IMR-90 (cell line): ENCODE data around the gene COL12A1. TPM values are rescaled to one million over a fixed set of nuclear protein-coding genes. Genes with fewer than 3 reads are reported as not detected.

Source experiments
- ATAC-seq: fragments of 200-7000 bp; cut with Tn5 transposase; 2 replicates; pipeline ENCODE4 v1.9.1; 2020; ENCODE audit warnings: low read depth, mild to moderate bottlenecking, moderate library complexity
- BruUV-seq: library from RNA; stranded (reverse); fragments of 400-500 nt; replicated peaks from 2 replicates; lab custom pipeline; 2021; lab: Mats Ljungman, UMichigan
- CTCF ChIA-PET: fragments of 300-600 bp; formaldehyde crosslinking; extraction: SDS; loops from one replicate; lab custom pipeline; 2021; ENCODE audit warnings: antibody characterized with exemption; lab: Yijun Ruan, JAX
- POLR2A ChIA-PET: fragments of 300-600 bp; sonication (Branson Sonifier 250); formaldehyde crosslinking; loops from one replicate; lab custom pipeline; 2022; ENCODE audit warnings: antibody characterized with exemption; ENCODE audit not compliant: unreplicated experiment; lab: Charles Lee
- DNase-seq: peaks from one replicate; pipeline ENCODE4 v3.0.0; 2013
- H2AFZ ChIP-seq: replicated peaks from 2 replicates; pipeline ENCODE3; 2013; ENCODE audit warnings: low read length, mild to moderate bottlenecking; ENCODE audit not compliant: poor library complexity
- H2AK5ac ChIP-seq: 2 replicates; pipeline ENCODE4 v1.6.1; 2013; ENCODE audit warnings: low read depth, low read length, inconsistent platforms
- H2AK9ac ChIP-seq: replicated peaks from 2 replicates; pipeline ENCODE3; 2013; ENCODE audit warnings: mild to moderate bottlenecking, low read depth, low read length, moderate library complexity; ENCODE audit not compliant: poor library complexity
- H2BK120ac ChIP-seq: 2 replicates; pipeline ENCODE4 v1.6.1; 2013; ENCODE audit warnings: low read depth, low read length, inconsistent platforms
- H2BK15ac ChIP-seq: 3 replicates; pipeline ENCODE4 v1.6.1; 2013; ENCODE audit warnings: low read depth, low read length, inconsistent platforms
- H2BK20ac ChIP-seq: 2 replicates; pipeline ENCODE4 v1.6.1; 2013; ENCODE audit warnings: low read depth, mild to moderate bottlenecking, inconsistent platforms, low read length, moderate library complexity
- H2BK5ac ChIP-seq: 2 replicates; pipeline ENCODE4 v1.6.1; 2013; ENCODE audit warnings: mild to moderate bottlenecking, low read depth, low read length, inconsistent platforms; ENCODE audit not compliant: poor library complexity, severe bottlenecking
- H3K14ac ChIP-seq: replicated peaks from 2 replicates; pipeline ENCODE4 v1.6.1; 2013; ENCODE audit warnings: low read depth, low read length, inconsistent platforms
- H3K18ac ChIP-seq: 2 replicates; pipeline ENCODE4 v1.6.1; 2013; ENCODE audit warnings: low read depth, low read length, control low read depth
- H3K23ac ChIP-seq: 2 replicates; pipeline ENCODE4 v1.6.1; 2013; ENCODE audit warnings: low read depth, low read length, inconsistent platforms
- H3K27ac ChIP-seq: 2 replicates; pipeline ENCODE4 v1.5.1; 2013; ENCODE audit warnings: mild to moderate bottlenecking, control low read depth, low read length; ENCODE audit not compliant: insufficient read depth
- H3K27me3 ChIP-seq: 2 replicates; pipeline ENCODE4 v1.6.1; 2013; ENCODE audit warnings: low read length; ENCODE audit not compliant: control insufficient read depth, insufficient read depth
- H3K36me3 ChIP-seq: 2 replicates; pipeline ENCODE4 v1.6.1; 2013; ENCODE audit warnings: low read length, mixed read lengths; ENCODE audit not compliant: control insufficient read depth, insufficient read depth
- H3K4ac ChIP-seq: 2 replicates; pipeline ENCODE4 v1.6.1; 2013; ENCODE audit warnings: low read depth, low read length, inconsistent platforms
- H3K4me1 ChIP-seq: 2 replicates; pipeline ENCODE4 v1.6.1; 2013; ENCODE audit warnings: low read length, mixed read lengths; ENCODE audit not compliant: control insufficient read depth, insufficient read depth
- H3K4me2 ChIP-seq: 2 replicates; pipeline ENCODE4 v1.6.1; 2013; ENCODE audit warnings: low read depth, mild to moderate bottlenecking, control low read depth, low read length, moderate library complexity
- H3K4me3 ChIP-seq: 2 replicates; pipeline ENCODE4 v1.5.1; 2013; ENCODE audit warnings: low read depth, mild to moderate bottlenecking, control low read depth, low read length, moderate library complexity; ENCODE audit not compliant: insufficient read depth
- H3K56ac ChIP-seq: 2 replicates; pipeline ENCODE4 v1.6.1; 2013; ENCODE audit warnings: low read length, inconsistent platforms; ENCODE audit not compliant: insufficient read depth; ENCODE audit errors: extremely low read depth
- H3K79me1 ChIP-seq, 2 experiments: 2 replicates each; pipeline ENCODE4 v1.6.1; 2013; ENCODE audit warnings: low read length in 2 of 2, inconsistent platforms in 1 of 2, low read depth in 1 of 2
- H3K9ac ChIP-seq: 2 replicates; pipeline ENCODE4 v1.6.1; 2013; ENCODE audit warnings: low read depth, low read length, control low read depth
- H3K9me1 ChIP-seq: 2 replicates; pipeline ENCODE4 v1.6.1; 2013; ENCODE audit warnings: low read length, inconsistent platforms; ENCODE audit not compliant: insufficient read depth
- H3K9me3 ChIP-seq: 2 replicates; pipeline ENCODE4 v1.6.1; 2013; ENCODE audit warnings: low read length; ENCODE audit not compliant: control insufficient read depth, insufficient read depth
- H4K20me1 ChIP-seq: 2 replicates; pipeline ENCODE4 v1.6.1; 2013; ENCODE audit warnings: low read length, inconsistent platforms; ENCODE audit not compliant: insufficient read depth
- H4K5ac ChIP-seq: 2 replicates; pipeline ENCODE4 v1.6.1; 2013; ENCODE audit warnings: mild to moderate bottlenecking, low read depth, low read length, control low read depth
- H4K8ac ChIP-seq, 2 experiments: 2 replicates each; pipeline ENCODE4 v1.6.1; 2013; ENCODE audit warnings: low read depth in 2 of 2, low read length in 2 of 2, control low read depth in 1 of 2, inconsistent platforms in 1 of 2
- H4K91ac ChIP-seq: 2 replicates; pipeline ENCODE4 v1.6.1; 2013; ENCODE audit warnings: low read depth, low read length, inconsistent platforms; ENCODE audit not compliant: insufficient read depth
- BHLHE40 ChIP-seq: fragments of 150-350 bp; IDR thresholded peaks from 2 replicates; pipeline ENCODE4 v1.6.1; 2016; ENCODE audit warnings: mild to moderate bottlenecking, low read depth, low read length
- CEBPB ChIP-seq: IDR thresholded peaks from 2 replicates; pipeline ENCODE4 v1.6.1; 2012; ENCODE audit warnings: low read depth, low read length, improper control_type of control experiment
- CHD1 ChIP-seq: IDR thresholded peaks from 2 replicates; pipeline ENCODE4 v1.6.1; 2012; ENCODE audit warnings: low read depth, low read length, improper control_type of control experiment
- FOS ChIP-seq: fragments of 150-350 bp; IDR thresholded peaks from 2 replicates; pipeline ENCODE4 v1.6.1; 2016; ENCODE audit warnings: low read depth, low read length
- MAFK ChIP-seq: IDR thresholded peaks from 2 replicates; pipeline ENCODE4 v1.6.1; 2012; ENCODE audit warnings: low read depth, low read length, improper control_type of control experiment
- MAZ ChIP-seq: IDR thresholded peaks from 2 replicates; pipeline ENCODE4 v1.6.1; 2012; ENCODE audit warnings: low read depth, mild to moderate bottlenecking, low read length, improper control_type of control experiment, moderate library complexity, borderline replicate concordance
- MXI1 ChIP-seq: IDR thresholded peaks from 2 replicates; pipeline ENCODE4 v1.6.1; 2012; ENCODE audit warnings: low read depth, mild to moderate bottlenecking, low read length, moderate library complexity, borderline replicate concordance
- NFE2L2 ChIP-seq: fragments of 150-350 bp; IDR thresholded peaks from 2 replicates; pipeline ENCODE4 v1.6.1; 2016; ENCODE audit warnings: low read depth, mild to moderate bottlenecking, low read length
- POLR2A ChIP-seq: IDR thresholded peaks from 2 replicates; pipeline ENCODE4 v1.6.1; 2012; ENCODE audit warnings: mild to moderate bottlenecking, low read depth, low read length
- RAD21 ChIP-seq: IDR thresholded peaks from 2 replicates; pipeline ENCODE4 v1.6.1; 2012; ENCODE audit warnings: low read length, improper control_type of control experiment
- RFX5 ChIP-seq: IDR thresholded peaks from 2 replicates; pipeline ENCODE4 v1.8.0; 2012; ENCODE audit warnings: low read depth, mild to moderate bottlenecking, low read length, moderate library complexity
- SMC3 ChIP-seq: fragments of 150-350 bp; IDR thresholded peaks from 2 replicates; pipeline ENCODE4 v1.6.1; 2016; ENCODE audit warnings: low read depth, mild to moderate bottlenecking, antibody characterized with exemption, low read length, moderate library complexity
- WGBS, 2 experiments: methylation state at CpG; one replicate each; pipeline versions ENCODE4 v1.1.5 to v1.1.7; 2013; ENCODE audit warnings: missing lambda C conversion rate in 2 of 2; ENCODE audit not compliant: insufficient read length in 1 of 2; ENCODE audit errors: extremely low coverage in 2 of 2; 5-methylcytosine and 5-hydroxymethylcytosine counted together
- dilution Hi-C: fragments of 300-500 bp; cut with HindIII; formaldehyde crosslinking; loops from one replicate; pipeline ENCODE4 v1.14.3; 2018; ENCODE audit warnings: low sequenced_read_pairs; ENCODE audit not compliant: unreplicated experiment
- in situ Hi-C: fragments of 300-500 bp; cut with MboI; formaldehyde crosslinking; loops from 3 replicates; pipeline ENCODE4 v1.14.3; 2019; ENCODE audit warnings: low sequenced_read_pairs, inconsistent platforms, mixed read lengths
- intact Hi-C: fragments of 100-400 bp; cut with micrococcal nuclease; formaldehyde crosslinking; loops from 2 replicates; pipeline ENCODE4 v1.10.0; 2022
- polyA plus RNA-seq, 3 experiments: library from polyadenylated mRNA; depleted of rRNA; stranded (reverse); fragments of >200 nt; gene quantifications; 2 replicates each; pipeline ENCODE4 v1.2.3, GENCODE V29; 2012; ENCODE audit warnings: low replicate concordance in 1 of 3
- total RNA-seq: library from RNA; depleted of rRNA; stranded (reverse); fragments of >200 nt; gene quantifications from 2 replicates; pipeline ENCODE4 v1.2.3, GENCODE V29; 2012
- TF ChIP-seq, protein P1 (sequence below): fragments of 150-350 bp; IDR thresholded peaks from 2 replicates; pipeline ENCODE4 v1.6.1; 2017; ENCODE audit warnings: mild to moderate bottlenecking, antibody characterized with exemption, low read length, low read depth
- TF ChIP-seq, protein P2 (sequence below): fragments of 150-350 bp; IDR thresholded peaks from 2 replicates; pipeline ENCODE4 v1.6.1; 2016; ENCODE audit warnings: low read depth, mild to moderate bottlenecking, low read length, moderate library complexity, borderline replicate concordance
- TF ChIP-seq, protein P3 (sequence below): conservative IDR thresholded peaks from 2 replicates; pipeline ENCODE4 v1.5.1; 2012; ENCODE audit warnings: mild to moderate bottlenecking, low read depth, low read length, improper control_type of control experiment

Gene COL12A1
- total and polyA plus RNA-seq, 2 of the 4 experiments (the other 2 are of a cell fraction): 350 to 452 TPM

DNA sequence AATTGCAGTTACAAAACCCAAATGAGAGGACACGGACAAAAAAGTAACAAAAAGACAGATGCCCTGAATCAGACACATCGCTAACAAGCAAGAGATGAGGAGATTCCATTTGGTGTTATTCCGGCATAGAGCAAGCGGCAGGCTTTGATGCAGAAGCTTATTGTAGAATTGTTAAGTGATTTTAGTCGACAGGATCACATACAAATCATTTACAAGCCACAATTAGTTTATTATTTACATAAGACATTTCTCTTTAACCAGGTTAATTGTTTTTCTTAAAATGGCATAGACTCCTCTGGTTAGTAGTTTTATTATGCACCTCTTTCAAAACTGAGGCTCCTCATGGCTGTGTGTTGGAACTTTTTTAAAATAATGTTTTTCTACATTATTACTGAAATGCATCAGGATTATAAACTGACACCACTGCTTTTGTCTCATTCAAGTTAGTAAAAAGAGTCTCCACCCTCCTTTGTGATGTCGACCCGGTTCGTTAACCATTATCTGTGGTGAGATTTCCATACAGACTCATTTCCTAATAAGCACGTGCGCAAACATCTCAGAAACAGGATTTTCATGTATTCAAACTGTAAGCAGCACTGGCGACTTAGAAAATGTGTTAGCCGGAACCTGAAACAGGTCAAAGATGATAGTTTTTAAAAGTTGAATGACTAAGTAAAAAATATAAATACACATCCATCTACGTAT lies 119.8 kb downstream of the COL12A1 start:
- H3K79me1 ChIP-seq: peaks cover 7 to 47% of the 10 kb centered on the region in 2 experiments
- no peak for DNase-seq
- H2AK9ac ChIP-seq: no peak overlapping the region
- dilution Hi-C loops: no loop called here
- WGBS, 2 experiments: 100% methylated on average over 1 of the region's 13 CpGs; no CpG with 5 or more reads in 1 of the 2 experiments
- peaks cover 51% of the 10 kb centered on the region for H3K36me3 ChIP-seq
- no peak overlapping the region for H2AFZ ChIP-seq
- no peak overlapping the region; the same call in 1 of the 2 replicates for H4K5ac ChIP-seq
- ATAC-seq: no peak
- no peak overlapping the region for H2AK5ac ChIP-seq
- H3K4me3 ChIP-seq: no peak overlapping the region
- no peak overlapping the region for H2BK15ac ChIP-seq
- BruUV-seq: no TSS peak
- H3K27ac ChIP-seq: no peak overlapping the region
- ChIA-PET CTCF (interaction anchor here (0.6 kb wide), 1 partner anchor 479 kb away, joined by 3 read pairs; no protein-coding TSS in a partner anchor), POLR2A (no interaction called here)
- H3K14ac ChIP-seq: no peak overlapping the region
- H2BK5ac ChIP-seq: no peak overlapping the region
- H4K91ac ChIP-seq: no peak overlapping the region
- H2BK20ac ChIP-seq: no peak overlapping the region
- peaks cover 4% of the 10 kb centered on the region; the same call in 1 of the 2 replicates for H3K4me1 ChIP-seq
- in situ Hi-C loops: no loop called here
- H3K23ac ChIP-seq: peak overlapping the region; percentile 29; the same call in 1 of the 2 replicates
- H3K9ac ChIP-seq: no peak overlapping the region
- H3K4ac ChIP-seq: no peak overlapping the region; the same call in 1 of the 2 replicates
- no peak overlapping the region for H3K56ac ChIP-seq
- H4K8ac ChIP-seq: peak overlapping the region in 1 of 2 experiments; percentile 37; a peak in 2 of 4 replicates
- H3K9me3 ChIP-seq: no peaks in the 10 kb centered on the region
- intact Hi-C loops: no loop called here
- no peaks in the 10 kb centered on the region for H4K20me1 ChIP-seq
- H3K4me2 ChIP-seq: no peak overlapping the region
- H3K9me1 ChIP-seq: 0 out of 2 replicates have a peak, but pooled peaks cover 5% of the 10 kb centered on the region
- no peak overlapping the region for H3K18ac ChIP-seq
- no peaks in the 10 kb centered on the region for H3K27me3 ChIP-seq
- no peak overlapping the region for H2BK120ac ChIP-seq
- TF ChIP-seq, protein P1, sequence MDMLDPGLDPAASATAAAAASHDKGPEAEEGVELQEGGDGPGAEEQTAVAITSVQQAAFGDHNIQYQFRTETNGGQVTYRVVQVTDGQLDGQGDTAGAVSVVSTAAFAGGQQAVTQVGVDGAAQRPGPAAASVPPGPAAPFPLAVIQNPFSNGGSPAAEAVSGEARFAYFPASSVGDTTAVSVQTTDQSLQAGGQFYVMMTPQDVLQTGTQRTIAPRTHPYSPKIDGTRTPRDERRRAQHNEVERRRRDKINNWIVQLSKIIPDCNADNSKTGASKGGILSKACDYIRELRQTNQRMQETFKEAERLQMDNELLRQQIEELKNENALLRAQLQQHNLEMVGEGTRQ: no peak
- TF ChIP-seq RAD21 (no peak), CEBPB (no peak), CHD1 (no peak), MXI1 (no peak), MAFK (no peak), NFE2L2 (no peak), FOS (no peak), POLR2A (no peak), BHLHE40 (no peak), MAZ (no peak), SMC3 (no peak), RFX5 (no peak)
- TF ChIP-seq, protein P2, sequence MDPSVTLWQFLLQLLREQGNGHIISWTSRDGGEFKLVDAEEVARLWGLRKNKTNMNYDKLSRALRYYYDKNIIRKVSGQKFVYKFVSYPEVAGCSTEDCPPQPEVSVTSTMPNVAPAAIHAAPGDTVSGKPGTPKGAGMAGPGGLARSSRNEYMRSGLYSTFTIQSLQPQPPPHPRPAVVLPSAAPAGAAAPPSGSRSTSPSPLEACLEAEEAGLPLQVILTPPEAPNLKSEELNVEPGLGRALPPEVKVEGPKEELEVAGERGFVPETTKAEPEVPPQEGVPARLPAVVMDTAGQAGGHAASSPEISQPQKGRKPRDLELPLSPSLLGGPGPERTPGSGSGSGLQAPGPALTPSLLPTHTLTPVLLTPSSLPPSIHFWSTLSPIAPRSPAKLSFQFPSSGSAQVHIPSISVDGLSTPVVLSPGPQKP: no peak
- TF ChIP-seq, protein P3, sequence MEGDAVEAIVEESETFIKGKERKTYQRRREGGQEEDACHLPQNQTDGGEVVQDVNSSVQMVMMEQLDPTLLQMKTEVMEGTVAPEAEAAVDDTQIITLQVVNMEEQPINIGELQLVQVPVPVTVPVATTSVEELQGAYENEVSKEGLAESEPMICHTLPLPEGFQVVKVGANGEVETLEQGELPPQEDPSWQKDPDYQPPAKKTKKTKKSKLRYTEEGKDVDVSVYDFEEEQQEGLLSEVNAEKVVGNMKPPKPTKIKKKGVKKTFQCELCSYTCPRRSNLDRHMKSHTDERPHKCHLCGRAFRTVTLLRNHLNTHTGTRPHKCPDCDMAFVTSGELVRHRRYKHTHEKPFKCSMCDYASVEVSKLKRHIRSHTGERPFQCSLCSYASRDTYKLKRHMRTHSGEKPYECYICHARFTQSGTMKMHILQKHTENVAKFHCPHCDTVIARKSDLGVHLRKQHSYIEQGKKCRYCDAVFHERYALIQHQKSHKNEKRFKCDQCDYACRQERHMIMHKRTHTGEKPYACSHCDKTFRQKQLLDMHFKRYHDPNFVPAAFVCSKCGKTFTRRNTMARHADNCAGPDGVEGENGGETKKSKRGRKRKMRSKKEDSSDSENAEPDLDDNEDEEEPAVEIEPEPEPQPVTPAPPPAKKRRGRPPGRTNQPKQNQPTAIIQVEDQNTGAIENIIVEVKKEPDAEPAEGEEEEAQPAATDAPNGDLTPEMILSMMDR: no peak
